ENCODE measurements around the gene SEPSECS. TPM values are rescaled to one million over a fixed set of nuclear protein-coding genes. Genes with fewer than 3 reads are reported as not detected.

SEPSECS gene
- polyA plus RNA-seq, 1 donor (not counting 4 experiments of a cell fraction or from before 2014, with no cell fraction given) = 6.6 TPM

- Histone ChIP-seq H3K27me3 (ENCODE audit: control insufficient read depth, extremely low read depth, insufficient read depth, low read length) (no peaks in the 10 kb centered on the region), H3K27ac (ENCODE audit: control insufficient read depth, insufficient read depth, low read length) (no peak overlapping the region), H3K4me1 (ENCODE audit: control insufficient read depth, extremely low read depth, insufficient read depth, low read length) (no peaks in the 10 kb centered on the region), H3K79me2 (ENCODE audit: control insufficient read depth, insufficient read depth, low read length) (no peaks in the 10 kb centered on the region), H3K9ac (ENCODE audit: control insufficient read depth, extremely low read depth, insufficient read depth, low read length) (no peak overlapping the region), H3K4me2 (ENCODE audit: control insufficient read depth, extremely low read depth, insufficient read depth, low read depth, low read length) (no peak overlapping the region), H4K20me1 (ENCODE audit: control insufficient read depth, extremely low read depth, insufficient read depth, low read length) (no peaks in the 10 kb centered on the region), H2AFZ (ENCODE audit: control insufficient read depth, low read length) (no peak overlapping the region), H3K9me3 (ENCODE audit: control insufficient read depth, low read depth, low read length) (no peaks in the 10 kb centered on the region), H3K4me3 (ENCODE audit: control insufficient read depth in 2 of 3, extremely low read depth in 1 of 3, insufficient read depth in 2 of 3, low read depth in 1 of 3, low read length in 3 of 3) (no peak overlapping the region), H3K36me3 (ENCODE audit: control insufficient read depth in 2 of 2, extremely low read depth in 1 of 2, insufficient read depth in 2 of 2, low read length in 2 of 2) (no peaks in the 10 kb centered on the region), H3K9me1 (ENCODE audit: control insufficient read depth, extremely low read depth, insufficient read depth, low read length) (no peaks in the 10 kb centered on the region)
- TF ChIP-seq CTCF (optimal IDR thresholded peaks at IDR 0.05 in 1 of 3, IDR thresholded peaks at IDR 0.05 in 1 of 3, conservative IDR thresholded peaks at IDR 0.05 in 1 of 3; ENCODE audit: extremely low read depth in 1 of 3, insufficient read depth in 2 of 3, low read length in 3 of 3) = no peak
- no peak for TF ChIP-seq EZH2 (IDR thresholded peaks at IDR 0.05; ENCODE audit: low read length)
- FAIRE-seq (no peak), DNase-seq (ENCODE audit: low read depth, low spot score) (no peak)
- dilution Hi-C loops (cut with MboI; ENCODE audit: extremely low pct_ligation_motif_present, low sequenced_read_pairs) = no loop called here
These were observed 14.2 kb downstream of the SEPSECS start for GRCh38 chr4:25146076-25146475.

- H3K9ac ChIP-seq (ENCODE audit: control insufficient read depth, extremely low read depth, insufficient read depth, low read length) = no peak overlapping the region
- H3K27me3 ChIP-seq (ENCODE audit: control insufficient read depth, extremely low read depth, insufficient read depth, low read length) = no peaks in the 10 kb centered on the region
- H3K36me3 ChIP-seq (ENCODE audit: control insufficient read depth in 2 of 2, extremely low read depth in 1 of 2, insufficient read depth in 2 of 2, low read length in 2 of 2) = no peaks in the 10 kb centered on the region
- no peak overlapping the region for H2AFZ ChIP-seq (ENCODE audit: control insufficient read depth, low read length)
- no peaks in the 10 kb centered on the region for H3K79me2 ChIP-seq (ENCODE audit: control insufficient read depth, insufficient read depth, low read length)
- no peaks in the 10 kb centered on the region for H3K9me3 ChIP-seq (ENCODE audit: control insufficient read depth, low read depth, low read length)
- H3K4me2 ChIP-seq (ENCODE audit: control insufficient read depth, extremely low read depth, insufficient read depth, low read depth, low read length) = no peak overlapping the region
- H3K27ac ChIP-seq (ENCODE audit: control insufficient read depth, insufficient read depth, low read length) = no peak overlapping the region
- no peaks in the 10 kb centered on the region for H3K9me1 ChIP-seq (ENCODE audit: control insufficient read depth, extremely low read depth, insufficient read depth, low read length)
- peak in 2 of 3 experiments; percentile 41 to 51 for TF ChIP-seq CTCF (optimal IDR thresholded peaks at IDR 0.05 in 1 of 3, IDR thresholded peaks at IDR 0.05 in 1 of 3, conservative IDR thresholded peaks at IDR 0.05 in 1 of 3; ENCODE audit: extremely low read depth in 1 of 3, insufficient read depth in 2 of 3, low read length in 3 of 3)
- TF ChIP-seq EZH2 (IDR thresholded peaks at IDR 0.05; ENCODE audit: low read length) = no peak
- dilution Hi-C loops (cut with MboI; ENCODE audit: extremely low pct_ligation_motif_present, low sequenced_read_pairs) = no loop called here
- no peak overlapping the region for H3K4me3 ChIP-seq (ENCODE audit: control insufficient read depth in 2 of 3, extremely low read depth in 1 of 3, insufficient read depth in 2 of 3, low read depth in 1 of 3, low read length in 3 of 3)
- FAIRE-seq (no peak), DNase-seq (ENCODE audit: low read depth, low spot score) (no peak)
- no peaks in the 10 kb centered on the region for H4K20me1 ChIP-seq (ENCODE audit: control insufficient read depth, extremely low read depth, insufficient read depth, low read length)
- no peaks in the 10 kb centered on the region for H3K4me1 ChIP-seq (ENCODE audit: control insufficient read depth, extremely low read depth, insufficient read depth, low read length)
These were observed 15.3 kb downstream of the SEPSECS start for GRCh38 chr4:25144870-25145481.

All from keratinocyte (primary cell).